A549 (cell line): ENCODE measurements around the gene APBA1. TPM values are rescaled to one million over a fixed set of nuclear protein-coding genes. Genes with fewer than 3 reads are reported as not detected.
A peak's percentile ranks its signal among the peaks of the same experiment; 100 is the strongest.

ENCODE experiments used
- ATAC-seq, 2 experiments: fragments of 200-7000 bp in 1 of 2; fragments of >200 bp in 1 of 2; cut with Nextera tagmentation in 1 of 2; cut with Tn5 transposase in 1 of 2; 3 replicates each; pipeline versions ENCODE4 v1.8.0 to v1.9.1; 2018 to 2020; ENCODE audit warnings: mild to moderate bottlenecking in 1 of 2, moderate library complexity in 1 of 2
- CTCF ChIA-PET: fragments of 300-600 bp; sonication (Branson Sonifier 250); formaldehyde crosslinking; extraction: SDS; loops from one replicate; lab custom pipeline; 2021; ENCODE audit warnings: antibody characterized with exemption, inconsistent platforms; lab: Yijun Ruan, JAX
- POLR2A ChIA-PET: fragments of 350-600 bp; formaldehyde crosslinking; extraction: SDS; loops from one replicate; lab custom pipeline; 2021; ENCODE audit warnings: antibody characterized with exemption, inconsistent platforms; lab: Yijun Ruan, JAX
- DNase-seq, 2 experiments: peaks; one replicate each; pipeline versions ENCODE4 v3.0.0 to v3.0.0-alpha.2; 2011 to 2016; ENCODE audit warnings: low read depth in 1 of 2, low spot score in 1 of 2
- FAIRE-seq: peaks from 2 replicates; lab custom pipeline; 2011; peaks lifted over from hg19 to GRCh38; lab: Jason Lieb, UNC
- H3K27ac ChIP-seq, 2 experiments: fragments of >200 bp; sonication (Bioruptor Twin); formaldehyde crosslinking; 3 replicates each; pipeline ENCODE4 v1.5.1; 2016 to 2017
- H3K4me1 ChIP-seq: fragments of >200 bp; sonication (Bioruptor Twin); formaldehyde crosslinking; 3 replicates; pipeline ENCODE4 v1.6.1; 2016
- H3K4me2 ChIP-seq: fragments of >200 bp; sonication (Bioruptor Twin); formaldehyde crosslinking; 3 replicates; pipeline ENCODE4 v1.6.1; 2016
- H3K4me3 ChIP-seq: fragments of >200 bp; sonication (Bioruptor Twin); formaldehyde crosslinking; 3 replicates; pipeline ENCODE4 v1.5.1; 2016
- H3K9me3 ChIP-seq: fragments of >200 bp; sonication (Bioruptor Twin); formaldehyde crosslinking; 3 replicates; pipeline ENCODE4 v1.6.1; 2016
- BHLHE40 ChIP-seq: IDR thresholded peaks from 2 replicates; pipeline ENCODE4 v1.6.1; 2012; ENCODE audit warnings: low read depth, low read length, inconsistent platforms
- CBX2 ChIP-seq: fragments of 200-600 bp; sonication (generic); IDR thresholded peaks from 2 replicates; pipeline ENCODE4 v1.6.1; 2016; ENCODE audit warnings: low read depth, mild to moderate bottlenecking, borderline replicate concordance
- CEBPB ChIP-seq, 2 experiments: fragments of >200 bp in 1 of 2; sonication (Bioruptor Twin) in 1 of 2; formaldehyde crosslinking in 1 of 2; IDR thresholded peaks; 2 replicates each; pipeline ENCODE4 v1.6.1; 2012 to 2016
- ELK1 ChIP-seq: fragments of 150-350 bp; IDR thresholded peaks from 2 replicates; pipeline ENCODE4 v1.6.1; 2014; ENCODE audit warnings: low read depth, mild to moderate bottlenecking, low read length
- FOSB ChIP-seq: fragments of 250-450 bp; sonication (Bioruptor Pico); IDR thresholded peaks from 2 replicates; pipeline ENCODE4 v1.5.0; 2020; ENCODE audit warnings: mild to moderate bottlenecking, moderate library complexity
- GATA3 ChIP-seq: IDR thresholded peaks from 2 replicates; pipeline ENCODE4 v1.6.1; 2012; ENCODE audit warnings: borderline replicate concordance
- HES2 ChIP-seq: fragments of >200 bp; sonication (Bioruptor Twin); formaldehyde crosslinking; IDR thresholded peaks from 2 replicates; pipeline ENCODE4 v1.6.1; 2016
- HOXB13 ChIP-seq: fragments of 250-450 bp; sonication (Bioruptor Pico); IDR thresholded peaks from 2 replicates; pipeline ENCODE4 v1.5.0; 2020; ENCODE audit warnings: low read depth, mild to moderate bottlenecking, moderate library complexity
- JUNB ChIP-seq: fragments of >200 bp; sonication (Bioruptor Twin); formaldehyde crosslinking; IDR thresholded peaks from 2 replicates; pipeline ENCODE4 v1.6.1; 2016
- KDM1A ChIP-seq: fragments of 200-600 bp; sonication (generic); IDR thresholded peaks from 2 replicates; pipeline ENCODE4 v1.6.1; 2016; ENCODE audit warnings: low read depth, mild to moderate bottlenecking
- NR3C1 ChIP-seq: fragments of >200 bp; sonication (Bioruptor Twin); formaldehyde crosslinking; IDR thresholded peaks from 3 replicates; pipeline ENCODE4 v1.6.1; 2017
- PHF8 ChIP-seq: fragments of 200-600 bp; sonication (generic); IDR thresholded peaks from 2 replicates; pipeline ENCODE4 v1.6.1; 2016; ENCODE audit warnings: low read depth, mild to moderate bottlenecking, antibody characterized with exemption, moderate library complexity, borderline replicate concordance
- POLR2A ChIP-seq: IDR thresholded peaks from 2 replicates; pipeline ENCODE4 v1.6.1; 2012; ENCODE audit warnings: mild to moderate bottlenecking, low read length
- SMC3 ChIP-seq: fragments of >200 bp; sonication (Bioruptor Twin); formaldehyde crosslinking; IDR thresholded peaks from 3 replicates; pipeline ENCODE4 v1.6.1; 2018; ENCODE audit warnings: inconsistent platforms
- TP53 ChIP-seq: fragments of 250-450 bp; sonication (Bioruptor Pico); IDR thresholded peaks from 2 replicates; pipeline ENCODE4 v1.5.0; 2021; ENCODE audit warnings: mild to moderate bottlenecking, moderate library complexity
- ZC3H11A ChIP-seq: fragments of 450-650 bp; IDR thresholded peaks from 2 replicates; pipeline ENCODE4 v1.6.1; 2014; ENCODE audit warnings: antibody characterized with exemption, mild to moderate bottlenecking
- WGBS: methylation state at CpG from one replicate; pipeline ENCODE4 v1.1.6; 2017; ENCODE audit errors: missing lambda C conversion rate; 5-methylcytosine and 5-hydroxymethylcytosine counted together
- polyA plus RNA-seq, 4 experiments: library from polyadenylated mRNA; depleted of rRNA in 3 of 4; stranded (reverse); fragments of >200 nt; fragmentation: RNase III in 1 of 4; extraction: RNeasy Plus Mini Kit Qiagen cat#74134 plus additional on column Dnase treatment in 1 of 4; gene quantifications; 2 replicates in 3 of 4; 3 replicates in 1 of 4; pipeline ENCODE4 v1.2.3, GENCODE V29; 2011 to 2017
- TF ChIP-seq, protein P1 (sequence below): fragments of 200-600 bp; sonication (generic); IDR thresholded peaks from 2 replicates; pipeline ENCODE4 v1.6.1; 2016; ENCODE audit warnings: antibody characterized with exemption, mild to moderate bottlenecking, moderate library complexity
- TF ChIP-seq, protein P2 (sequence below): IDR thresholded peaks from 2 replicates; pipeline ENCODE4 v1.6.1; 2012

APBA1 gene
- polyA plus RNA-seq, 2 of the 4 experiments (the other 2 are of a cell fraction): 0.22 to 1.6 TPM

GRCh38 chr9:69556707-69557106, 115.5 kb downstream of the APBA1 start:
- no peak overlapping the region for H3K4me3 ChIP-seq
- CTCF ChIA-PET: no interaction called here
- no peak overlapping the region for H3K27ac ChIP-seq
- ATAC-seq: no peak
- TF ChIP-seq ELK1 (no peak), CEBPB (IDR thresholded peaks at IDR 0.05) (no peak), POLR2A (no peak), JUNB (no peak), SMC3 (no peak), HES2 (no peak), TP53 (CRISPR knock-in tag) (no peak), KDM1A (no peak)
- TF ChIP-seq, protein P1, sequence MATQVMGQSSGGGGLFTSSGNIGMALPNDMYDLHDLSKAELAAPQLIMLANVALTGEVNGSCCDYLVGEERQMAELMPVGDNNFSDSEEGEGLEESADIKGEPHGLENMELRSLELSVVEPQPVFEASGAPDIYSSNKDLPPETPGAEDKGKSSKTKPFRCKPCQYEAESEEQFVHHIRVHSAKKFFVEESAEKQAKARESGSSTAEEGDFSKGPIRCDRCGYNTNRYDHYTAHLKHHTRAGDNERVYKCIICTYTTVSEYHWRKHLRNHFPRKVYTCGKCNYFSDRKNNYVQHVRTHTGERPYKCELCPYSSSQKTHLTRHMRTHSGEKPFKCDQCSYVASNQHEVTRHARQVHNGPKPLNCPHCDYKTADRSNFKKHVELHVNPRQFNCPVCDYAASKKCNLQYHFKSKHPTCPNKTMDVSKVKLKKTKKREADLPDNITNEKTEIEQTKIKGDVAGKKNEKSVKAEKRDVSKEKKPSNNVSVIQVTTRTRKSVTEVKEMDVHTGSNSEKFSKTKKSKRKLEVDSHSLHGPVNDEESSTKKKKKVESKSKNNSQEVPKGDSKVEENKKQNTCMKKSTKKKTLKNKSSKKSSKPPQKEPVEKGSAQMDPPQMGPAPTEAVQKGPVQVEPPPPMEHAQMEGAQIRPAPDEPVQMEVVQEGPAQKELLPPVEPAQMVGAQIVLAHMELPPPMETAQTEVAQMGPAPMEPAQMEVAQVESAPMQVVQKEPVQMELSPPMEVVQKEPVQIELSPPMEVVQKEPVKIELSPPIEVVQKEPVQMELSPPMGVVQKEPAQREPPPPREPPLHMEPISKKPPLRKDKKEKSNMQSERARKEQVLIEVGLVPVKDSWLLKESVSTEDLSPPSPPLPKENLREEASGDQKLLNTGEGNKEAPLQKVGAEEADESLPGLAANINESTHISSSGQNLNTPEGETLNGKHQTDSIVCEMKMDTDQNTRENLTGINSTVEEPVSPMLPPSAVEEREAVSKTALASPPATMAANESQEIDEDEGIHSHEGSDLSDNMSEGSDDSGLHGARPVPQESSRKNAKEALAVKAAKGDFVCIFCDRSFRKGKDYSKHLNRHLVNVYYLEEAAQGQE: no peak
- no peaks in the 10 kb centered on the region for H3K4me1 ChIP-seq
- WGBS: 24% methylated on average over 4 of the region's 4 CpGs
- no peak for DNase-seq
- no peak for FAIRE-seq
- POLR2A ChIA-PET: no interaction called here
- H3K4me2 ChIP-seq: no peak overlapping the region
- no peaks in the 10 kb centered on the region for H3K9me3 ChIP-seq

GRCh38 chr9:69555802-69556201, 116.4 kb downstream of the APBA1 start:
- TF ChIP-seq GATA3: no peak
- Histone ChIP-seq H3K4me1 (no peaks in the 10 kb centered on the region), H3K4me3 (no peak overlapping the region), H3K27ac (no peak overlapping the region), H3K9me3 (no peaks in the 10 kb centered on the region), H3K4me2 (no peak overlapping the region)
- DNase-seq (no peak), FAIRE-seq (no peak), ATAC-seq (no peak)
- ChIA-PET CTCF (interaction anchor here (0.5 kb wide), 1 partner anchor 910 kb away, joined by 3 read pairs; no protein-coding TSS in a partner anchor), POLR2A (no interaction called here)

DNA sequence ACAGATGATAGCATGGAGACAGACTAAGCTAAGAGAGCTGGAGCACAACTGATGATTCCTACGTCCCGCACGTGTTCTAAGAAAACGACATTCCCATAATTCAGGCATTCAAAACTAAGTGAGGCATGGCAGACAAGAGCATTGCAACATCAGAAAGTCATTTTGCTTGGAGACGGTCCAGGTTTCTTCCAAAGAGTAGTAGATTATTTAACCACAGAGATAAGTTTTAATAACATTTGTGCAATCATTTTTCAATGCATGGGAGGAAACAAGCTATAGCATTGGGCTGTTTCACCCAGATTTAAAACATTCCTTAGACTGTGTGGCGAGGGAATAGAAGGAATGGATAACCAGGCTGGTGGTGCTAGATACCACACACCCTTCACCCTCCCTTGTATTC, 117.2 kb downstream of the APBA1 start:
- 4% methylated on average over 6 of the region's 6 CpGs for WGBS
- ATAC-seq (no peak), DNase-seq (peak in 1 of 2 experiments; percentile 6)
- CTCF ChIA-PET: interaction anchor here (0.9 kb wide), 1 partner anchor 133 kb away, joined by 5 read pairs; no protein-coding TSS in a partner anchor
- Histone ChIP-seq H3K9me3 (no peaks in the 10 kb centered on the region), H3K4me3 (no peak overlapping the region)
- TF ChIP-seq, protein P2, sequence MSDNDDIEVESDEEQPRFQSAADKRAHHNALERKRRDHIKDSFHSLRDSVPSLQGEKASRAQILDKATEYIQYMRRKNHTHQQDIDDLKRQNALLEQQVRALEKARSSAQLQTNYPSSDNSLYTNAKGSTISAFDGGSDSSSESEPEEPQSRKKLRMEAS: no peak
- TF ChIP-seq POLR2A (no peak), SMC3 (no peak), NR3C1 (no peak), FOSB (CRISPR knock-in tag) (no peak), HOXB13 (no peak), ZC3H11A (no peak), PHF8 (no peak), CBX2 (no peak), ELK1 (no peak), BHLHE40 (no peak)
- TF ChIP-seq, protein P1: no peak
- TF ChIP-seq, all 56 proteins: peak for 0
- Histone ChIP-seq H3K4me2 (no peak overlapping the region), H3K27ac (no peak overlapping the region), H3K4me1 (no peaks in the 10 kb centered on the region)
- FAIRE-seq: no peak
- POLR2A ChIA-PET: no interaction called here
